Immature natural killer cell (primary cell): ENCODE results near the gene RPL26. TPM values are rescaled to one million over a fixed set of nuclear protein-coding genes. Genes with fewer than 3 reads are reported as not detected.

Source experiments
- DNase-seq, 3 donors: peaks; one replicate each; pipeline ENCODE4 v3.0.0; 2022; ENCODE audit warnings: mixed read lengths in 1 of 3
- H3K27ac Mint-ChIP-seq, 6 donors: one replicate each; pipeline ENCODE4 v1.8.0; 2020; ENCODE audit warnings: mixed read lengths in 6 of 6, mild to moderate bottlenecking in 5 of 6, inconsistent platforms in 4 of 6, moderate library complexity in 3 of 6
- H3K27me3 Mint-ChIP-seq, 3 donors: one replicate each; pipeline ENCODE4 v1.8.0; 2020 to 2021; ENCODE audit warnings: low read depth in 3 of 3, mild to moderate bottlenecking in 3 of 3, mixed read lengths in 3 of 3, moderate library complexity in 3 of 3, inconsistent platforms in 1 of 3
- H3K36me3 Mint-ChIP-seq, 3 donors: one replicate each; pipeline ENCODE4 v1.8.0; 2020; ENCODE audit warnings: mixed read lengths in 3 of 3, inconsistent platforms in 2 of 3, mild to moderate bottlenecking in 2 of 3
- H3K4me1 Mint-ChIP-seq, 2 donors: one replicate each; pipeline ENCODE4 v1.8.0; 2020; ENCODE audit warnings: inconsistent platforms in 2 of 2, mild to moderate bottlenecking in 2 of 2, mixed read lengths in 2 of 2, moderate library complexity in 1 of 2
- H3K4me3 Mint-ChIP-seq, 5 donors: one replicate each; pipeline ENCODE4 v1.8.0; 2020; ENCODE audit warnings: mild to moderate bottlenecking in 5 of 5, mixed read lengths in 5 of 5, inconsistent platforms in 3 of 5, moderate library complexity in 3 of 5
- H3K9me3 Mint-ChIP-seq, 6 donors: one replicate each; pipeline ENCODE4 v1.8.0; 2020; ENCODE audit warnings: mild to moderate bottlenecking in 6 of 6, mixed read lengths in 6 of 6, inconsistent platforms in 4 of 6, moderate library complexity in 3 of 6
- polyA plus RNA-seq, 3 donors: library from polyadenylated mRNA; unstranded; fragments of 300-500 nt; fragmentation: Illumina TruSeq; gene quantifications; one replicate each; pipeline ENCODE4 v1.2.3, GENCODE V29; 2021

Gene RPL26
- polyA plus RNA-seq, 3 donors from 2014 or later, result 683 to 1,109 (median 864) TPM

DNA sequence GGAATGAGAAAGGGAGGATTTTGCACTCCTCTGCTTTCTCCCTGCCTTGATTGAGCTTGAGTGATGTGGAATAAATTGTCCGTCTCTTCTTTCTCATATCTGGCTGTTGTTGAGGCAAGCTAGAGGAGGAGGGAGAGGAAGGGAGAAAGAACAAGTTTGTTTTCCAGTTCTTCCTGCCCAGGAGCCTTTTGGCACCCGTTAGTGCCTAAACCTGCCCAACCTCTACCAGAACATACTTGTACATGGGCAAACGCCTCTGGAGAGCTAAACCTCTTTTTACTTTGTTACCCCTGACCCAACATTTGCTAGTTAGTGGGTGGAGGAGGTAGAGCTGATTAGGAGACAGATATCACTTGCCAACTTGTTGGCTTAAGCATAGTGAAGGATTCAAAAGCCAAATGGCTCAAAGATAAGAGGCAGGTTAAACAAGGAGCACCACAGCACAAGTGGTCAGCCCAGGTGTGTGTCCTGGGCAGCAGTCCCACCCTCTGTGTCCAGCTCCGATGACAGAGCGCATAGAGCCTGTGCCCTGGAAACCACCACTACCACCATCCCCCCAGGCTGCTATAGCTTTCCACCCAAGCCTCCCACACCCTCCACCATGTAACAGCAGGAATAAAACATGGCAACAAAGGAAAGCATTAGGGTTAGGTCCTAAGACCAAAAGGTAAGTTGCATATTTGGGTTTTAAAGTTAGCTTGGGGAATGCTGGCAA is 36.9 kb downstream of the RPL26 start:
- no peak for DNase-seq
- H3K4me3 Mint-ChIP-seq, result no peak overlapping the region
- H3K4me1 Mint-ChIP-seq, result no peaks in the 10 kb centered on the region
- no peaks in the 10 kb centered on the region for H3K36me3 Mint-ChIP-seq
- peaks cover 2 to 8% (median 7%) of the 10 kb centered on the region in 3 donors for H3K27me3 Mint-ChIP-seq
- H3K9me3 Mint-ChIP-seq, result no peaks in the 10 kb centered on the region
- H3K27ac Mint-ChIP-seq, result no peak overlapping the region

DNA sequence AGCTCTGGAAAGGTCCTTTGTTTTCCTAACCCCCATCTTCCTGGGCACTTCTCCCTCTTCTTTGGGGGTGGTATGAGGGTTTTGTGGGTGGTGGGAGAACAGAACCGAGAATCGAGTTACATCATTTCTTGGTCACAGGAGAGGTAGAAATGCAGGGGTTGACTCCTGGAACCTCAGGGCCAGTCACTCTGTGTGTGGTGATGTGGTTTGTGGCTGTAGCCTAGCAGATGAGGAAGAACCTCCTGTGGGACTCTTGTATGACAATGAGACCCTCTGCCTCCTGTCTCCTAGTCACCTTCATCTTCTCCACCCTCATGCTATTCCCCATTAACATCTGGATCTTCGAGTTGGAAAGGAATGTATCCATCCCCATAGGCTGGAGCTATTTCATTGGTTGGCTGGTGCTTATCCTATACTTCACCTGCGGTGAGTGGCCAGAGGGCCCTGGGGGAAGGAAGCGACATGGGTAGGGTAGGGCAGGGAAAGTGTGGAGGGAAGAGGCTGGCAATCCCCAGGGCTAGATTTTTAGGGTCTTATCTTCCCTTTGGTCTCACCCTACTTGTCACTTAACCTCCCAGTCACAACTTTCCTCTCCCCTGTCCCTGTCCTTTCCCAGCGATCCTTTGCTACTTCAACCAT is 37.8 kb downstream of the RPL26 start:
- Mint-ChIP-seq H3K36me3 (no peaks in the 10 kb centered on the region), H3K27me3 (peaks cover 2 to 7% (median 5%) of the 10 kb centered on the region in 3 donors), H3K4me1 (no peaks in the 10 kb centered on the region), H3K4me3 (no peak overlapping the region), H3K27ac (no peak overlapping the region), H3K9me3 (no peaks in the 10 kb centered on the region)
- DNase-seq, result no peak

DNA sequence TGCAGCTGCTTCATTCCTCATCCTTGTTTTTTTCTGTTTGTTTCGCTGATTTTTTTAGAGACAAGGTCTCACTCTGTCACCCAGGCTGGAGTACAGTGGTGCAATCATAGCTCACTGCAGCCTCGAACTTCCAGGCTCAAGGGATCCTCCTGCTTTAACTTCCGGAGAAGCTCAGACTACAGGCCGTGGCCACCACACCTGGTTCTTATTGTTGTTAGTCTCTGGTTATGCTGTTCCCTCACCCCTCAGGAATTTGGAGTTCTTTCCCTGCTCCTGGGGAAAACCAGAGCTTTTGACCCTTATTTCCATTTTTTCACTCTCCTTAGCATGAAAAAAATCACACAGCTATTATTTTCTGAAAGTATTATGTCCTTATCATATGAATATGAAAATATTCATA is 41.5 kb downstream of the RPL26 start:
- Mint-ChIP-seq H3K36me3 (no peaks in the 10 kb centered on the region), H3K9me3 (no peaks in the 10 kb centered on the region), H3K4me3 (no peak overlapping the region)

DNA sequence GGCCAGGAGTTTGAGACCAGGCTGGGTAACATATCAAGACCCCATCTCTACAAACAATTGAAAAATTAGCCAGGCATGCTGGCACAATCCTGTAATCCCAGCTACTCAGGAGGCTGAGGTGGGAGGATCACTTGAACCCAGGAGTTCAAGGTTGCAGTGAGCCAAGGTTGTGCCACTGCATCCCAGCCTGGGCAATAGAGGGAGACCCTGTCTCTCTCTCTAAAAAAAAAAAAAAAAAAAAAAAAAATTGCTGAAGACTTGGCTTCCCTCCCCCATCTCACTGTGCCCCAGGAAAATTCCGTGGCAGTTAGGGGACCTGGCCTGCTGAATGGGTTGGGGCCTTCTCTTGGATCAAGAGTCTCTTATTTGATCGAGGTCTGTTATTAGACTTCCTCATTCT is 43.5 kb downstream of the RPL26 start, which contains the start of gene ODF4:
Gene ODF4 (plus strand): TSS at position 301 of the 400 bp plus-strand sequence. CDS start 212 bp downstream, outside the sequence.
- H3K36me3 Mint-ChIP-seq, result no peaks in the 10 kb centered on the region
- peaks cover 8 to 10% of the 10 kb centered on the region in 2 donors for H3K4me1 Mint-ChIP-seq
- H3K4me3 Mint-ChIP-seq, result no peak within 1 kb of the TSS
- no peak for DNase-seq
- H3K27ac Mint-ChIP-seq, result no peak within 1 kb of the TSS
- H3K9me3 Mint-ChIP-seq, result no peaks in the 10 kb centered on the region
- H3K27me3 Mint-ChIP-seq, result peaks cover 0 to 7% (median 4%) of the 10 kb centered on the region in 3 donors

More for the DNA sequence above, 41.5 kb downstream of the RPL26 start:
- DNase-seq, result no peak
- Mint-ChIP-seq H3K27me3 (peaks cover 3 to 6% (median 6%) of the 10 kb centered on the region in 3 donors), H3K4me1 (peaks cover 8 to 10% of the 10 kb centered on the region in 2 donors), H3K27ac (no peak overlapping the region)

DNA sequence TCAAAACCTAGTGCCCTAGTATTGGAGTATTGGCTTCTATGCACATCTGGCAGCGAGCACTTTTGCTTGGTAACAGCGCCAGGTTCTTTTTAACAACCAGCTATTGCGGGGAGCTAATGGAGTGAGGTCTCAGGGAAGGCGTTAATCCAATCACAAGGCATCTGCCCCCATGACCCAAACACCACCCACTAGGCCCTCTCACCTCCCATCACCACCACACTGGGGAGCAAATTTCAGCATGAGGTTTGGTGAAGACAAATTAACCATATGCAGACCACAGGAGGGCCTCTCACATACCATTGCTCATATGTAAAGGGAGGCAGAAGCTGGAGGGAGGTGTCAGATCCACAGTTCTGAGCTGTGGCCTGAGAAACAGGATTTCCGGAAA is 44.2 kb downstream of the RPL26 start:
- Mint-ChIP-seq H3K27ac (no peak overlapping the region), H3K9me3 (no peaks in the 10 kb centered on the region), H3K4me3 (no peak overlapping the region), H3K27me3 (peaks cover 0 to 8% (median 6%) of the 10 kb centered on the region in 3 donors), H3K36me3 (no peaks in the 10 kb centered on the region), H3K4me1 (peaks cover 8 to 10% of the 10 kb centered on the region in 2 donors)
- DNase-seq, result no peak

DNA sequence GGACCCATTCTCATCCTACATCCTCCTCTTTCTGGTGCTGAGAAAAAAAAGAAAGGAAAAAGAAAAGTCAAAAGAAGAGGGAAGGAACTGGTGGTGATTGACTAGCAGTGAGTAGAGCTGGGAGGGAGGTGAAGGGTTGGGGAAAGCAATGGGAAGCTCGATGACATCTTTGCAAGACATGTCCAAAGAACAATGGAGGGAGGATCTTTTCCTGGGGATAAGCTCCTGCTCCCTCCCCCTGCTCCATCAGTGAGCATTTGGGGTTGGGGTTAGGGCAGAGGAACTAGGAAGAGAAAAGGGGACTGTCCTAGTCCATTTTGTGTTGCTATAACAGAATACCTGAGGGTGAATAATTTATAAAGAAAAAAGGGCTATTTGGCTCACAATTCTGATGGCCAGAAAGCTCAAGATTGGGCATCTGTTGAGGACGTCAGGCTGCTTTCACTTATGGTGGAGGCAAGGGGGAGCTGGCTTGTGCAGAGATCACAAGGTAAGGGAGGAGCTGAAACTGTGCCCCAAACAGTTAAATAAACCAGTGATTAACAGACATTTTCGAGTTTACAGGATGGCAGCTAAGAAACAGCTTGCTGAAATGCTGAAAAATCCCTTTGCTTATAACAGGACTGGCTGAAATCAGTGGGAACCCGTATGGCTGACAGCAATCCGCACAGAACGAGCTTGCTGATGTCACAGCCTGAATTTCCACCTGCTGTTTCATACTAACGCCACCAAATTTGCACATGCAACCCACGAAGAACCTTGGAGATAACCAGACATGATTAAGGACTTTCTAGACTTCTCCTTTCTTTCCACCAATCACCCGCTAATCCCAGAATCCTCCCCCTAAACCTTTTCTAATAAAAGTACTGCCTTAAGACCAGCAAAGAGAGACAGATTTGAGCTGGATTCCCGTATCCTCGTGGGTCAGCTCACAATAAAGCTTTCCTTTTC is 44.9 kb downstream of the RPL26 start:
- H3K27ac Mint-ChIP-seq, result peak overlapping the region in 1 of 6 donors; percentile 23
- no peaks in the 10 kb centered on the region for H3K9me3 Mint-ChIP-seq
- H3K36me3 Mint-ChIP-seq, result no peaks in the 10 kb centered on the region
- H3K27me3 Mint-ChIP-seq, result peaks cover 0 to 11% (median 6%) of the 10 kb centered on the region in 3 donors
- H3K4me3 Mint-ChIP-seq, result peak overlapping the region in 3 of 5 donors; percentile 2 to 24 (median 21)
- H3K4me1 Mint-ChIP-seq, result peaks cover 8 to 10% of the 10 kb centered on the region in 2 donors
- no peak for DNase-seq

DNA sequence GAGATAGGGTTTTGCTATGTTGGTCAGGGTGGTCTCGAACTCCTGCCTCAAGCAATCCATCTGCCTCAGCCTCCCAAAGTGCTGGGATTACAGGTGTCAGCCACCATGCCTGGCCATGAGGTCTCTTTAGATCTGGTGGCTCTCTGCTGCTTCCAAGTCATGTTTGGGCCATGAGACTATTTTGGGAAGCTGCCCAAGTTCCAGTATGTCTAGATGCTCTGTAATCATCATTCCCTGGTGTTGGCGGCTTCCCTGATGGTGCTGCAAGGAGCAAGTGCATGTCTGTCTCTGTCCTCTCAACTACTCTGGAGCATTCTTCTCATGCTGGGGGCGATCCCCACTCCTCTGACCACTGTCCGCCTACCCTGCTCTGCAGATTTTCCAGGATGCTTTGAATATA is 49.7 kb downstream of the RPL26 start:
- Mint-ChIP-seq H3K4me1 (peaks cover 4 to 5% of the 10 kb centered on the region in 2 donors), H3K27me3 (peaks cover 0 to 10% (median 6%) of the 10 kb centered on the region in 3 donors), H3K27ac (no peak overlapping the region), H3K36me3 (no peaks in the 10 kb centered on the region), H3K4me3 (no peak overlapping the region), H3K9me3 (peaks cover 0 to under 1% (median 0%) of the 10 kb centered on the region in 6 donors)
- DNase-seq, result no peak

DNA sequence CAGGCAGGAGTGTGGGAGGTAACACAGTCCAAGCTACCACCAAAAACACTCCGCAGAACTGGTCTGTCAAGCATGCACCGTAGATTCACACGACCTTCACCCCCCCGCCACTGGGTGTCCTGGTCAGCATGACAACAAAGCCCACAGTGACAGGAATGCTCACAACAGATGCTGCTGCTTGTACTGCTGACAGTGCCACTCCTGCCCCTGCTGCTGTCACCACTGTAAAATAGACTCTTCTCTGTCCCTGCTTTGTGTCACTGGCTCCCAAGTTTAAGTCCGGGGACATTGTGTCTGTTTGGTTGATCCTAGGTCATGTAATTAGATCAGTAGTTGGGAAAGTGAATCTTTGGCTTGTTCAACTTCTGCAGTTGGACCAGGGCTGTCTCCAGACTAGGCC is 50.3 kb downstream of the RPL26 start:
- Mint-ChIP-seq H3K27ac (no peak overlapping the region), H3K4me1 (peaks cover 4 to 5% of the 10 kb centered on the region in 2 donors), H3K27me3 (peaks cover 0 to 9% (median 4%) of the 10 kb centered on the region in 3 donors), H3K9me3 (peaks cover 0 to 2% (median 0%) of the 10 kb centered on the region in 6 donors), H3K36me3 (no peaks in the 10 kb centered on the region), H3K4me3 (no peak overlapping the region)
- DNase-seq, result no peak

DNA sequence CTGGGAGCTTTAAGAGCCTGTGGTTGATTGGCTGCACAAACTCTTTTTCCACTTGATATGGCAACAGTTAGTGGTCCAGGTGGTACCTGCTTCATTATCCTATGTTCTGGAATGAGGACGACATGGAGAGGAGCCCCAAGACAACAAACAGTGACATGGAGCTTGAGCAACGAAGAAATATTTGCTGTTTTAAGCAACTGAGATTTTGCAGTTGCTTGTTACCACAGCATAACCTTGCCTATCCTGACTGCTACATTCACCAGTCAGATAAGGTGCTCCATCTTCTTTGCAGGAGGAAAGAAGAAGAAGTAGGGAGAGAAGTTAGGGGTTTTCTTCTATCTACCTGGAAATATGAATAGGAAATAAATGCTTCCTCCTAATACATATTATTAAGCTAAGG is 50.9 kb downstream of the RPL26 start:
- DNase-seq, result no peak
- Mint-ChIP-seq H3K4me1 (peaks cover 6 to 8% of the 10 kb centered on the region in 2 donors), H3K36me3 (no peaks in the 10 kb centered on the region), H3K4me3 (no peak overlapping the region), H3K27me3 (peaks cover 0 to 8% (median 4%) of the 10 kb centered on the region in 3 donors), H3K9me3 (peaks cover 0 to 2% (median 0%) of the 10 kb centered on the region in 6 donors), H3K27ac (no peak overlapping the region)

Other genes starting within 250 kb of the RPL26 start
- gene PER1, start 230.8 kb downstream of the RPL26 start, polyA plus RNA-seq, result 1 to 10 TPM; 3.5 to 8.5 (median 4.5) TPM
- gene VAMP2, start 220.2 kb downstream of the RPL26 start, polyA plus RNA-seq, result 10 to 100 TPM; 33.6 to 93.6 (median 39.5) TPM
- gene TMEM107, start 206.8 kb downstream of the RPL26 start, polyA plus RNA-seq, result 10 to 100 TPM; 53.3 to 69.3 (median 64.0) TPM
- gene BORCS6, start 193.0 kb downstream of the RPL26 start, polyA plus RNA-seq, result 10 to 100 TPM; 24.0 to 38.8 (median 27.5) TPM
- 1 to 10 TPM in 2 of 3 donors, under 1 TPM in 1; 0.60 to 3.1 (median 1.6) TPM for gene AURKB, start 172.6 kb downstream of the RPL26 start, polyA plus RNA-seq
- 10 to 100 TPM in 2 of 3 donors, 1 to 10 TPM in 1; 9.7 to 30.7 (median 15.9) TPM for gene CTC1, start 135.1 kb downstream of the RPL26 start, polyA plus RNA-seq
- 10 to 100 TPM in 2 of 3 donors, 1 to 10 TPM in 1; 5.4 to 18.2 (median 14.4) TPM for gene PFAS, start 133.9 kb downstream of the RPL26 start, polyA plus RNA-seq
- gene RANGRF, start 94.5 kb downstream of the RPL26 start, polyA plus RNA-seq, result 10 to 100 TPM; 94.7 to 99.7 (median 99.1) TPM
- 1 to 10 TPM in 2 of 3 donors, under 1 TPM in 1; 0.91 to 2.6 (median 2.0) TPM for gene SLC25A35, start 87.8 kb downstream of the RPL26 start, polyA plus RNA-seq
- not detected for gene ARHGEF15, start 73.0 kb downstream of the RPL26 start, polyA plus RNA-seq
- gene ODF4, start 43.4 kb downstream of the RPL26 start, polyA plus RNA-seq, result not detected
- under 1 TPM in 1 of 3 donors, not detected in 2; 0.13 TPM for gene RNF222, start 14.6 kb upstream of the RPL26 start, polyA plus RNA-seq
- 10 to 100 TPM; 37.2 to 75.0 (median 54.4) TPM for gene NDEL1, start 52.7 kb upstream of the RPL26 start, polyA plus RNA-seq
- gene MYH10, start 247.5 kb upstream of the RPL26 start, polyA plus RNA-seq, result 1 to 10 TPM in 1 of 3 donors, under 1 TPM in 1, not detected in 1; 0.38 to 2.6 TPM